GM21367 (cell line): Measurements from ENCODE around the gene IFT25.
"Not testable (repeated sequence)": the region's sequence is repeated elsewhere in the genome, so short reads cannot be mapped to it uniquely, and the experiment has no call there.

Source experiments
- ATAC-seq: cut with Tn5 transposase; IDR thresholded peaks from one replicate; pipeline ENCODE4 v1.9.1; 2021; ENCODE audit not compliant: unreplicated experiment

IFT25 gene

DNA sequence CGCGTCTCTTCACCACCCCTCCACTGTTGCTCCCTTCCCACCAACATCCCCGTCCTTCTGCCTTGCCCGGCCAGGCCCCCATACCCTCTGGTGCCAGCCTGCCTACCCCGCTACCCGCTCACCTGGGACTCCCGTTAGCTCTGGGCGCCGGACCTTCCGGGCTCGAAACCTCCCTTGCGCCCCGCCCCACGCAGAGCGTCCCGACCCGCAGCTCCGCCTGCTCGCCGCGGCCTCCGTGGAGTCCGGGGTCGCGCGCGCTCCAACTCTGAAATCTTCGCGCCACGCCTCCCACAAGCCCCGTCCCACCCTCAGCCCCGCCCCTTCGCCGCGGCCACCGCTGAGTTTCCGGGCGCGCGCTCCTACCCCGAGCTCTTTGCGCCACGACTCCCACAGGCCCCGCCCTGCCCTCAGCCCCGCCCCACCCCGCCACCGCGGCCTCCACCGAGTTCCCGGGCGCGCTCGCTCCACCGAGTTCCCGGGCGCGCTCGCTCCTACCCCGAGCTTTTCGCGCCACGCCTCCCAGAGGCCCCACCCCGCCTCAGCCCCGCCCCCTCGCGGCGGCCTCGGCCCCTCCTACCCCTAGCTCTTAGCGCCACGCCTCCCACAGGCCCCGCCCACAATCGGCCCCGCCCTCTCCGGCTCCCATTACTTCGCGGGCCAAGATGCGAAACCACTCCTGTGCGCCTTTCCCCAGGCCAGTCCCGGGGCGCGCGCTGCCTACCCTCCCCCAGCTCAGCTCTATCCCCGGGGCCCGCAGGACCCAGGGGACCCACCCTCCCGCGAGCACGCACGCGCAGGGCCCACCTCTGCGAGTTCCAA, at the start of gene IFT25:
Gene IFT25 (minus strand): TSS at position 267 of the 819 bp plus-strand sequence. CDS start 5,617 bp downstream, outside the sequence.
- peak; percentile 54 for ATAC-seq

DNA sequence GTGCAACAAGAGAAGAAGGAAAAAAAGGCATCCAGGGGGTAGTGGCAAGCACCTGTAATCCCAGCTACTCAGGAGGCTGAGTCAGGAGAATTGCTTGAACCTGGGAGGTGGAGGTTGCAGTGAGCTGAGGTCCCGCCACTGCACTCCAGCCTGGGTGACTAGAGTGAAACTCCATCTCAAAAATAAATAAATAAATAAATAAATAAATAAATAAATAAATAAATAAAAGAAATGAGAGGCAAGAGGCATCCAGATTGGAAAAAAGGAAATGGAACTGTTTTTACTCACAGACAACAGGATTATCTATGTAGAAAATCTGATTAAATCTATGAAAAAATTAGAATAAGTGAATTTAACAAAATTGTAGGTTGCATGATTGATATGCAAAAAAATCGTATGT, 49.0 kb upstream of the IFT25 start:
- not testable (repeated sequence) for ATAC-seq

GRCh38 chr1:53992085-53992874, 46.8 kb upstream of the IFT25 start:
- no peak for ATAC-seq

DNA sequence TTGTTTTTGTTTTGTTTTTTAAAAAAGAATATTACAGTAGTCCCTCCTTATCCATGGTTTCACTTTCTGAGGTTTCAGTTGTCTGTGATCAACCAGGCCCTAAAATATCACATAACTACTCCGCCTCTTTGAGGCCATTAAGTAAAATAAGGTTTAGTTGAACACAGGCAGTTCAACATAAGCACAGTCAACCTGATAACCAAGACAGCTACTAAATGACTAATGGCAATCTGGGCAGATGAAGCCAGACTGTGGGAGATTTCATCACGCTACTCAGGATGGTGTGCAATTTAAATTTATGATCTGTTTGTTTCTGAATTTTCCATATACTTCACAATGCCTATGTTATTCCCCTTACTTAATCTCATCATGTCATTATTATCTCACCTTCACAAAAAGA, 42.4 kb upstream of the IFT25 start:
- no peak for ATAC-seq

- ATAC-seq = no peak
Measured at GRCh38 chr1:53986458-53986857, 41.0 kb upstream of the IFT25 start.

DNA sequence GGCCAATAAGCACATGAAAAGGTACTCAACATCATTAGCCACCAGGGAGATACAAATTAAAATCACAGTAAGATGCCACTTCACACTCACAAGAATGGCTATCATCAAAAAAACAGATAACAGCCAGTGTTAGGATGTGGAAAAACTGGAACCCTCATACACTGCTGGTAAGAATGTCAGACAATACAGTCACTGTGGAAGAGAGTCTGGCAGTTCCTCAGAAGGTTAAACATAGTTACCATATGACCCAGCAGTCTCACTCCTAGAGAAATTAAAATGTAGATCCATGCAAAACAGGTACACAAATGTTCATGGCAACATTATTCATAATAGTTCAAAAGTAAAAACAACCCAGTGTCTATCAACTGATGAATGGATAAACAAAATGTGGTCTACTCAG, 39.2 kb upstream of the IFT25 start:
- no peak for ATAC-seq

DNA sequence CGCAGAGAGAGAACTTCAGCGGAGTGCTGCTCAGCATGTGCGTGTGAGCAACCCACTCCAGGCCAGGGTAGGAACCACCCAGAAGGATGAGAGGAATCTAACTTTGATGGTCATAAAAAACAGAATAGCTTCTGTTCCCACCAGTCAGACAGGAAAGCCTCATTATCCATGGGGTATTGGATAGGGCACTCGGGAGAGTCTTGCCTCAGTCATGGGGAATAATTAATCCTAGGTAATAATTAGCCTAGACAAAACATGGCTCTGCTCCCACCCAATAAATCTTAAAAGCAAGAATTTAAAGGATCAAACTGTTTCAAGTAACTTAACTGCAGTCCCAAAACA, 37.2 kb upstream of the IFT25 start:
- no peak for ATAC-seq

GRCh38 chr1:53982034-53982762, 36.7 kb upstream of the IFT25 start:
- ATAC-seq = no peak

DNA sequence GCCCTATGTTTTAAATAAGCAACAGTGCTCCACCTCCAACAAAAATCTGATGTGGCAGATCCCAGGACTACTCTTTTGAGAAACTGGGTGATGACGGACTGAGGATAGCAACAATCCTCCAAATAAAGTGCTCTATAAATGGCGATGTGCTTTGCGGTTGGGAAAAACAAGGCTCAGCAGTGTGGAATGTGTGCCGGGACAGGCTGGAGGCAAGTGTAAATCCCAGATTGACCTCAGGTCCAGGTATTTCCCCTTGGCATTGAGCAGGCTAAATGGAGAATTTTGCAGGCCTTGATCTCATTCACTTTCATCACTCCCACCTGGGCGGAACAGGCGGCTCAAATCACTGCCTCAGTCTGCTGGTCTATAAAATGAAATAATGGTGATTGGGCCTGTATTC, 35.7 kb upstream of the IFT25 start:
- no peak for ATAC-seq

DNA sequence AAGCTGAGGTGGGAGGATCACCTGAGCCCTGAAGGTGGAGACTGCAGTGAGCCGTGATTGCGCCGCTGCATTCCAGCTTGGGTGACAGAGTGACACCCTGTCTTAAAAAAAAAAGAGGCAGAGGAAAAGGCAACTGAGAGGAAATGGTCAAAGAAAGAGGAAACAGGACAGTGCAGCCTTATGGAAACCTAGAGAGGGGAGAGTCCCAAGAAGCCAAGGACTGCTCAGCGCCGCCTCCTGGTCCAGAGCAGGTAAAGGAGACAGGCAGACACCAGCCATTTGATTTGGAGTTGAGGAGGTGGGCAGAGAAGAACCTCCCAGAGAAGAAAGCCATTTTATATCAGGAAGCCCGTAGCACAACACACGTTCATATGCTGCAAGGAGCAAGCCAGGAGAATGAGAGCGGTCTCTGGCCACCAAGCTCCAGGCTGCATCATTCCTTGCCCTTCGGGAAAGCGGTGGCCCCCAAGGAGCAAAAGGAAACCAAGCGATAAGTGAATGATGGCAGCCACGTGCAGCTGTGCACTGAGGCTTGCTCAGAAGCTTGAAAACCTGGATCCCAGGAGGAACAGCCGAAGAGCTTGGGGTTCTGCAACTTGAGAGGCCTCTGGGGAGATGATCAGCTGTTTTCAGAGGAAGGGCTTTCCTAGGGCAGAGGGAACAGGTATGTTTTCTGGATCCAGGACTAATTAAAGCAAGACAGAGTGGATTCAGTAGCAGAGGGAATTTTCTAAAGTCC, 34.4 kb upstream of the IFT25 start:
- no peak for ATAC-seq

DNA sequence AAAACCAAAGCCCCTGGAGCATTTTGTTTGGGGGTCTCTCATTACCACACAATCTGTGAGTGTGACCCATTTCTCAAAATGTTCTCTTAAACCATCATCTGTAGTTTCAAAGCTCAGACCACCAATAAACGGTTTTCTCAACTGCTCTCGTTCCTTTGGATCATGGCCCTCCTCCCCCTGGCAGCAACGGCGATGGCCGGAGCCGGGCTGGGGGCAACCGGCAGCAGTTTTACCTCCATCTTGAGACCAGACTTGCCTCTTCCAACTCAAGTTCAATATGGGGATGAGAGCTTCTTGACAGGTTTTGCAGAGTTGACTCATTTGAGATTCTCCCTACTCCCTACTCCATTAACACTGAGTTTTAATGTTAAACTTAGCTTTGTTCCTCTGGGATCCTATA, 30.4 kb upstream of the IFT25 start:
- no peak for ATAC-seq

- ATAC-seq = no peak
Measured at GRCh38 chr1:53971718-53972117, 26.2 kb upstream of the IFT25 start.

- not testable (repeated sequence) for ATAC-seq
Measured at GRCh38 chr1:53969323-53969722, 23.8 kb upstream of the IFT25 start.

GRCh38 chr1:53968125-53968513, 22.6 kb upstream of the IFT25 start:
- no peak for ATAC-seq

DNA sequence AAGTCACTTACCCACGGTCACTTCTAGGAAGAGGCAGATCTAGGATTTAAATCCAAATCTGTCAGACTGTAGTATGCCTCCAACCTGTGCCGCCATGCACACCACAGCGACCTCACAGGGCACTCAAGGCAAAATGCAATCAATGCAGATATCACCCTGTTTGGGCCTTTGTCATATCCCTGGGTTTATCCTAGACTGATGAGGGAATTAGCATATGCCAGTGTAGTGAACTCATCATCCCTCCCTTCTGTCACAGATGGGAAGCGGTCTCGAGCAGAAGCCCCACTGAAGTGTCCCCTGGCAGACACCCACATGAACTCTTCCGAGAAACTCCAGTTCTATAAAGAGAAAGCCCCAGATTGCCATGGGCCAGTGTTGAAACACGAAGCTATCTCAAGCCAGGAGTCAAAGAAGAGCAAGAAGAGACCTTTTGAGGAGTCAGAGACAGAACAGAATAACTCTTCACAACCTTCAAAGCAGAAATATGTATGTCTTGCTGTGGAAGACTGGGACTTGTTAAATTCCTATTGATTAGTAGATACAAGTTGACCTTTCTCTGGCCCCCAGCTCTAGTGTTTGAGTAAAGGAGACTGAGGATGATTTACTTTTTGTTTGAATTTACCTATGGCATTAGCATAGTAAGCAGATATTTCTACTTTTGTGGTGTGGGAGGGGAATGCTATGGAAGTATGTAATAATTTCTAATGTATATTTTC, 22.1 kb upstream of the IFT25 start:
- no peak for ATAC-seq

DNA sequence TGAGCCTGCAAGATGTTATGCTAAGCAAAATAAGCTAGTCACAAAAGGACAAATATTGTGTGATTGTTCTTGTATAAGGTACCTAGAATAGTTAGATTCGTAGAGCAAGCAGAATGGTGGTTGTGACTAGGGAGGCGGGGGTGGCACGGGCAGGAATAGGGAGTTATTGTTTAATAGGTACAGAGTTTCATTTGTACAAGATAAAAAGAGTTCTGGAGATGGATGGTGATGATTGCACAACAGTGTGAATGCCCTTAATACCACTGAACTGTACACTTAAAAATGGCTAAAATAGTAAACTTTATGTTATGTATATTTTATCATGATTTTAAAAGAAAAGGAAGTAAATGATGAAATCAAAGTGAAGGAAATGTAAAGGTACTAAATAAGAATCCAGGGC, 21.3 kb upstream of the IFT25 start:
- no peak for ATAC-seq

DNA sequence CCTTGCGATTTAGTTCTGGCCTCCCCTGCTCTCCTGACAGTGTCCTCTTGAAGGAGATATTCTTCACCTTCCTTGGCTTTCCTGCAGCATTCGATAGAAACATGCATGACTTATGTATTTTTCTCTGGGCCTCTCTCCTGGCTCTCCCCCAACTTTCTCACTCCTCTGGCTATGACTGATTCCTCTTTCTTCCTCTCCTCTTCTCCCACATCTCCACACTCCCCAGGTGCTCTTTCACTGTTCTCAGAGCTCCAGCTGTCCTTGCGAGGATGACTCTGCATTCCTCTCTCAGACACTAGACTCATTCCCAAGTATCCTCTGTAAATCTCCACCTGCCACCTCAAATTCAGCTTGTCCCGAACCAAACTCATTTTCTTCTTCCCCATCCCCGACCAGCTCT, 18.6 kb upstream of the IFT25 start:
- no peak for ATAC-seq

GRCh38 chr1:53963460-53963859, 18.0 kb upstream of the IFT25 start:
- ATAC-seq = no peak

DNA sequence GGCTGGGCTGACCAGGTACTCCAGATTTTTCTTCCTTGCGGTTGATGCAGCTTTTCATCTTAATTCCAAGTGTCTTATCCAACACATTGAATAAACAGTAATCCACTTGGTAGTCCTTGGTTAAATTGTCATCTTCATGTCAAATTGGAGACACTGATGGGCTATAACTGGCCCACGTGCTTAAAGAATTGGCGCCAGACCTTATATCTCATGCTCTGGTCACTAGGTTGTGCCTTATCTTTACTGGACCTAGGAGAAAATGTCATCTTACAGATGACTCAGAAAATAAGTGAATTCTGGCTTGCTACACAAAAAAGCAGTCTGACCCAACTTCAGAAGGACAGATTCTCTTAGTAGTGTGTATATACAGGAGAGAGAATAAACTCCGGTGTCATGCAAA, 16.9 kb upstream of the IFT25 start:
- ATAC-seq = no peak

DNA sequence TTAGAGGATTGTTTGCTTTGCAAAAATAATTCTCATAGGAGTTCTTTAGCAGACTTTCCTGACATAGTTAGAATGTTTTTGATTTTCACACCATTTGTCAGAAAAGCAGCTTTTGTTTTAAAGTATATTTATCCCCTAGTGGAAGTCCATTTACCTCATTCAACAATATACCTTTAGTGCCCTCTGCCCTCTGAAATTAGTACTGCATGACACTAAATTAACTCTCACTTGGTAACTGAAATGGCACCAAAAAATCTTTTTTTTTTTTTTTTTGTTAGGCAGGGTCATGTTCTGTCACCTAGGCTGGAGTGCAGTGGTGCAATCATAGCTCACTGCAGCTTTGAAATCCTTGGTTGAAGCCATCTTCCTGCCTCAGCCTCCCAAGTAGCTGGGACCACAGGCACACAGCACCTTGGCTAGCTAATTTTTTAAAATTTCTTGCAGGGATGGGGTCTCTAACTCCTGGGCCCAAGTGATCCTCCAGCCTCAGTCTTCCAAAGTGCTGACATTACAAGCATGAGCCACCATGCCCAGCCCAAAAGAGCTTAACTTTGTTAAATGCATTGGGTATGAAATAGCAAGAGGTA, 14.3 kb upstream of the IFT25 start:
- ATAC-seq = no peak
